HepG2 (cell line): Measurements from ENCODE around the gene RRAD. TPM values are rescaled to one million over a fixed set of nuclear protein-coding genes. Genes with fewer than 3 reads are reported as not detected.
A peak's percentile ranks its signal among the peaks of the same experiment; 100 is the strongest.

ENCODE experiments used
- EEA1 ChIP-seq: sonication (generic); formaldehyde crosslinking; IDR thresholded peaks from 2 replicates; pipeline ENCODE4 v1.5.1; 2020; ENCODE audit warnings: mild to moderate bottlenecking, missing genetic modification reagents, borderline replicate concordance
- EP300 ChIP-seq, 3 experiments: sonication (generic) in 1 of 3; formaldehyde crosslinking in 1 of 3; IDR thresholded peaks; 2 replicates each; pipeline versions ENCODE4 v1.5.1 to v1.6.1; 2011 to 2020; ENCODE audit warnings: low read depth in 2 of 3, low read length in 2 of 3, borderline replicate concordance in 1 of 3, improper control_type of control experiment in 1 of 3, mild to moderate bottlenecking in 1 of 3, missing genetic modification reagents in 1 of 3, moderate library complexity in 1 of 3
- FOSL1 ChIP-seq: sonication (generic); formaldehyde crosslinking; IDR thresholded peaks from 2 replicates; pipeline ENCODE4 v1.9.0; 2021; ENCODE audit warnings: missing genetic modification reagents, borderline replicate concordance
- FOXJ3 ChIP-seq: sonication (generic); formaldehyde crosslinking; IDR thresholded peaks from 2 replicates; pipeline ENCODE4 v1.4.0; 2020; ENCODE audit warnings: missing genetic modification reagents, mild to moderate bottlenecking, borderline replicate concordance
- FOXK2 ChIP-seq: fragments of 450-650 bp; IDR thresholded peaks from 2 replicates; pipeline ENCODE4 v1.6.1; 2016
- GLI4 ChIP-seq: sonication (generic); formaldehyde crosslinking; IDR thresholded peaks from 2 replicates; pipeline ENCODE4 v1.5.1; 2020; ENCODE audit warnings: missing genetic modification reagents, mild to moderate bottlenecking, moderate library complexity, borderline replicate concordance
- HHEX ChIP-seq: IDR thresholded peaks from 2 replicates; pipeline ENCODE4 v1.6.1; 2016; ENCODE audit warnings: control low read depth
- HNRNPK ChIP-seq: fragments of 200-400 bp; formaldehyde crosslinking; IDR thresholded peaks from 2 replicates; pipeline ENCODE4 v1.6.1; 2018; ENCODE audit warnings: low read length, low read depth, moderate library complexity, mild to moderate bottlenecking; ENCODE audit not compliant: poor library complexity, severe bottlenecking
- HOXA5 ChIP-seq: sonication (generic); formaldehyde crosslinking; IDR thresholded peaks from 2 replicates; pipeline ENCODE4 v1.4.0; 2020; ENCODE audit warnings: missing genetic modification reagents
- KDM6A ChIP-seq: IDR thresholded peaks from 2 replicates; pipeline ENCODE4 v1.6.1; 2016; ENCODE audit warnings: low read depth
- MATR3 ChIP-seq: sonication (generic); formaldehyde crosslinking; IDR thresholded peaks from 2 replicates; pipeline ENCODE4 v1.4.0; 2020; ENCODE audit warnings: missing genetic modification reagents
- MIER3 ChIP-seq: IDR thresholded peaks from 2 replicates; pipeline ENCODE4 v1.6.1; 2016; ENCODE audit warnings: missing compliant biosample characterization, borderline replicate concordance
- MTERF4 ChIP-seq: sonication (generic); formaldehyde crosslinking; IDR thresholded peaks from 2 replicates; pipeline ENCODE4 v1.8.0; 2023; ENCODE audit warnings: mild to moderate bottlenecking, missing genetic modification reagents
- MXD4 ChIP-seq: IDR thresholded peaks from 2 replicates; pipeline ENCODE4 v1.6.1; 2016; ENCODE audit warnings: mild to moderate bottlenecking, missing biosample characterization, missing genetic modification reagents
- NR2F6 ChIP-seq, 2 experiments: IDR thresholded peaks; 2 replicates each; pipeline ENCODE4 v1.6.1; 2016; ENCODE audit warnings: antibody characterized with exemption in 1 of 2, mild to moderate bottlenecking in 1 of 2
- PTBP1 ChIP-seq: fragments of 200-400 bp; formaldehyde crosslinking; IDR thresholded peaks from 2 replicates; pipeline ENCODE4 v1.6.1; 2018; ENCODE audit warnings: low read length, low read depth; ENCODE audit not compliant: poor library complexity, severe bottlenecking
- RELA ChIP-seq: sonication (generic); formaldehyde crosslinking; IDR thresholded peaks from 2 replicates; pipeline ENCODE4 v1.4.0; 2020; ENCODE audit warnings: missing genetic modification reagents
- SALL1 ChIP-seq: sonication (generic); formaldehyde crosslinking; IDR thresholded peaks from 2 replicates; pipeline ENCODE4 v1.8.0; 2022; ENCODE audit warnings: mild to moderate bottlenecking, missing genetic modification reagents
- SIN3A ChIP-seq: IDR thresholded peaks from 2 replicates; pipeline ENCODE4 v1.6.1; 2011; ENCODE audit warnings: low read depth, mild to moderate bottlenecking, control low read depth, low read length, borderline replicate concordance
- SPEN ChIP-seq: sonication (generic); formaldehyde crosslinking; IDR thresholded peaks from 2 replicates; pipeline ENCODE4 v1.5.1; 2020; ENCODE audit warnings: low read depth, mild to moderate bottlenecking, missing genetic modification reagents
- ZBTB7B ChIP-seq: sonication (generic); formaldehyde crosslinking; IDR thresholded peaks from 2 replicates; pipeline ENCODE4 v1.4.0; 2020; ENCODE audit warnings: missing genetic modification reagents
- ZGPAT ChIP-seq: IDR thresholded peaks from 2 replicates; pipeline ENCODE4 v1.6.1; 2016; ENCODE audit warnings: mild to moderate bottlenecking
- ZMAT5 ChIP-seq: sonication (generic); formaldehyde crosslinking; IDR thresholded peaks from 2 replicates; pipeline ENCODE4 v1.5.0; 2020; ENCODE audit warnings: mild to moderate bottlenecking, low read depth, missing genetic modification reagents, borderline replicate concordance
- ZNF33A ChIP-seq: sonication (generic); formaldehyde crosslinking; IDR thresholded peaks from 2 replicates; pipeline ENCODE4 v1.5.1; 2020; ENCODE audit warnings: missing genetic modification reagents, mild to moderate bottlenecking, moderate library complexity, borderline replicate concordance
- ZNF549 ChIP-seq: sonication (generic); formaldehyde crosslinking; IDR thresholded peaks from 2 replicates; pipeline ENCODE4 v1.5.0; 2020; ENCODE audit warnings: missing genetic modification reagents
- ZNF552 ChIP-seq: sonication (generic); formaldehyde crosslinking; IDR thresholded peaks from 2 replicates; pipeline ENCODE4 v1.9.0; 2022; ENCODE audit warnings: missing genetic modification reagents, mild to moderate bottlenecking, borderline replicate concordance
- ZNF713 ChIP-seq: sonication (generic); formaldehyde crosslinking; IDR thresholded peaks from 2 replicates; pipeline ENCODE4 v1.4.0; 2020; ENCODE audit warnings: mild to moderate bottlenecking, missing genetic modification reagents
- polyA plus RNA-seq, 8 experiments: library from polyadenylated mRNA; depleted of rRNA in 3 of 8; stranded (reverse) in 7 of 8; unstranded in 1 of 8; fragments of >200 nt; fragmentation: Illumina TruSeq in 4 of 8; extraction: Trizol in 4 of 8; gene quantifications; 2 replicates each; pipeline versions ENCODE4 v1.2.1 to v1.2.3, GENCODE V29; 2011 to 2016; ENCODE audit warnings: low read depth in 4 of 8, missing spikeins in 1 of 8, mixed read lengths in 1 of 8; ENCODE audit not compliant: insufficient read depth in 1 of 8
- total RNA-seq, 5 experiments: library from RNA; depleted of rRNA; stranded (reverse); fragments of >200 nt; fragmentation: Illumina TruSeq; extraction: Trizol; gene quantifications; 2 replicates each; pipeline ENCODE4 v1.2.3, GENCODE V29; 2016; ENCODE audit warnings: low read depth in 1 of 5

The RRAD gene
- total and polyA plus RNA-seq, 2 of the 13 experiments (the other 11 are each of a cell fraction or from before 2014, with no cell fraction given), result 0.80 to 1.1 TPM

GRCh38 chr16:66935314-66936011 is 10.1 kb upstream of the RRAD start, which contains the start of gene CES2 (continued):
- TF ChIP-seq EEA1 (CRISPR knock-in tag) (no peak), SALL1 (CRISPR knock-in tag) (peak; percentile 90), ZNF713 (CRISPR knock-in tag) (0 out of 2 replicates have a peak, but pooled peaks have one; percentile 34), MATR3 (CRISPR knock-in tag) (no peak), FOXJ3 (no peak), MTERF4 (CRISPR knock-in tag) (no peak), GLI4 (no peak), EP300 (IDR thresholded peaks at IDR 0.05; ENCODE audit: low read depth in 2 of 2, low read length in 2 of 2) (no peak), EP300 (CRISPR knock-in tag; IDR thresholded peaks at IDR 0.05; ENCODE audit: borderline replicate concordance) (no peak), SIN3A (peak; percentile 75; the same call in 1 of the 2 replicates), ZBTB7B (CRISPR knock-in tag) (peak; percentile 87; the same call in 1 of the 2 replicates), ZMAT5 (CRISPR knock-in tag) (0 out of 2 replicates have a peak, but pooled peaks have one; percentile 38), NR2F6 (IDR thresholded peaks at IDR 0.05) (no peak), NR2F6 (CRISPR knock-in tag; IDR thresholded peaks at IDR 0.05) (peak; percentile 67), MIER3 (peak; percentile 60; the same call in 1 of the 2 replicates), HOXA5 (no peak), RELA (CRISPR knock-in tag) (no peak), ZNF549 (CRISPR knock-in tag) (no peak), PTBP1 (no peak), ZNF552 (peak; percentile 78), ZNF33A (no peak), FOXK2 (no peak), SPEN (CRISPR knock-in tag) (peak; percentile 66), KDM6A (0 out of 2 replicates have a peak, but pooled peaks have one; percentile 39), HHEX (CRISPR knock-in tag) (no peak), MXD4 (CRISPR knock-in tag) (peak; percentile 83; the same call in 1 of the 2 replicates), ZGPAT (CRISPR knock-in tag) (peak; percentile 83), FOSL1 (no peak), HNRNPK (no peak)
